Activated naive CD4-positive, alpha-beta T cell (primary cell): Measurements from ENCODE around the gene GABRB3.

Experiments
- DNase-seq, 4 experiments: peaks; one replicate each; lab custom pipeline; 2025; lab: John Stamatoyannopoulos, UW

The GABRB3 gene

GRCh38 chr15:26772154-26773066 lies at the start of gene GABRB3:
Gene GABRB3 (minus strand): TSS chr15:26773066.
- no peak for DNase-seq

- DNase-seq, result no peak
Measured at GRCh38 chr15:26807517-26808427, 34.9 kb upstream of the GABRB3 start.

GRCh38 chr15:26806574-26806973 lies 33.7 kb upstream of the GABRB3 start:
- no peak for DNase-seq

- DNase-seq, result no peak
Measured at GRCh38 chr15:26806151-26806550, 33.3 kb upstream of the GABRB3 start.

GRCh38 chr15:26805470-26805869 lies 32.6 kb upstream of the GABRB3 start:
- DNase-seq, result no peak

DNA sequence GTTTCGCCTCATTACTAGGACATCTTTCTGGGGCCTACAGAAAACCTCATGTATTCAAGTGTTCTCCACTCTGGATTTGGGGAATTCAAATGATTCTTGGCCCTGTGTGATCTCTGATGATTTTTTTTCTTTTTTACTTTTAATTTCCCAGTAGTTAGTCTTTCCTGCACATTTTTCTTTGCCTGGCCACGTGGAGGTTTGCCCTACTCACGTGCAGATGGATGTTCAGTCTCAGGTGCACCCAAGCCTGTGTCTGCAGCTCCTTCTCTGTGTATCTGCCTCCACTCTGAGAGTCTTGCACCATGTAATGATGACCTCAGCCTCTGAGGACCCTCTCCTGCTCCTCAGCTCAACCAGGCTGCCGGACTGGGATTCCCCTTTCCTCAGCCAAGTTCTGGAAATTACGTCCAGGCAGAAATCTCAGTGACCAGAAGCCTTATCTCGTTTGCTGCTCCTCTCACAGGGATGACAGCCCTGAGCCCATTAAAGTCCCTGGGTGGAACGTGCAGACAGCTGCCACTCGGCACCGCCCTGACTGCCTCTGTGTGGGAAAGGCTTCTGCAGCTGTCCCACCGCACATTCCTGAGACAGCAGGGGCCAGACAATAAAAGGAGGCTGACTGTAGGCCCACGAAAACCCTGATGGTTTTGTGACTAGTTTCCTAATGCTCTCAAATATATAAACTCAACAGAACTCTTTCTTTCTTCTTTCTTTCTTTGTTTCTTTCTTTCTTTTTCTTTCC lies 31.4 kb upstream of the GABRB3 start:
- no peak for DNase-seq

- DNase-seq, result no peak
Measured at GRCh38 chr15:26790118-26790517, 17.3 kb upstream of the GABRB3 start.

DNA sequence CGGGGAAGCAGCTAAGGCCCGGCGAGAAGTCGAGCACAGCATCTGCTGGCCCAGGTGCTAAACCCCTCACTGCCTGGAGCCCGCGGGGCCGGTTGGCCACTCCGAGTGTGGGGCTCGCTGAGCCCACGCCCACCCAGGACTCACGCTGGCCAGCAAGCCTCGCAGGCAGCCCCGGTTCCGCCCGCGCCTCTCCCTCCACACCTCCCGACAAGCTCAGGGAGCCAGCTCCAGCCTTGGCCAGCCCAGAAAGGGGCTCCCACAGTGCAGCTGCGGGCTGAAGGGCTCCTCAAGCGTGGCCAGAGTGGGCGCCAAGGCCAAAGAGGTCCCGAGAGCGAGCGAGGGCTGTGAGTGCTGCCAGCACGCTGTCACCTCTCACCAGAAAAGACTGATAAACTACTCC lies 8.9 kb upstream of the GABRB3 start:
- DNase-seq, result no peak

- no peak for DNase-seq
Measured at GRCh38 chr15:26773917-26774316, 1.1 kb upstream of the GABRB3 start.

DNA sequence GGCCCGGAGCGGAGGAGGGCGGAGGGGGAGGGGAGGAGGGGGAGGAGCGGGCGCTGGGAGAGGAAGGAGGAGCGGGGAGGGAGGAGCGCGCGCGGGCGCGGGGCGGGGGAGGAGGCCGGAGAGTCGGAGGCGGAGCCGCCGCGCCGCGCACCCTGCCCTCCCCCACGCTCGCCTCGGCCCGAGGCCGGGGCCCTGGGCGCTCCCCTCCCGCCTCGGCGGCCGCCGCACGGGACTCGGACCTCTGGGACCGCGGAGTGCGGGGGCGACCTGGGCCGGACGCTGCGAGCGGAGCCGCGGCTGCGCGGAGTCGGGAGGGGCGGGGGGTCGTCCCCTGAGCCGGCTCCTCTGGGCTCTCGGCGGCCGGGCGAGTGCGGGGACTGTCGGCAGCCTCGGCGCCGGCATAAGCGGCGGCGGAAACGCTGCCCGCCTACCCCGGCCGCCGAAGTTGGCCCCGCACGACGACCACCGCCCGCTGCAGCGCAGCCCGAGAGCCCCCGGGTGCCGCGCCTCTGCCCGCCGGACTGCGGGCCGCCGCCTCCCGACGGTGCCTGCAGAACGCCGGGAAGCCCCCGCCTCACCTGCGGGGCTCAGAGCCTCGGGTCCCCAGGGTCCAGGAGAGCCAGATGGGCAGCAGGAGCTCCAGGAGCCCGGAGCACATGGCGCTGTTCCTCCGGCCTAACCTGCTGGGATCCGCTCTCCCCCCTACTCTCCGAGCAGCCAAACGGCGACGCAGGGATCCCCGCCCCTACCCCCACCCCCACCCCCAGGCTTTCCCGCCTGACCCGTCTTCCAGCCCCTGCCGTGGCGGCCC lies 406 bp upstream of the GABRB3 start:
- DNase-seq, result no peak

DNA sequence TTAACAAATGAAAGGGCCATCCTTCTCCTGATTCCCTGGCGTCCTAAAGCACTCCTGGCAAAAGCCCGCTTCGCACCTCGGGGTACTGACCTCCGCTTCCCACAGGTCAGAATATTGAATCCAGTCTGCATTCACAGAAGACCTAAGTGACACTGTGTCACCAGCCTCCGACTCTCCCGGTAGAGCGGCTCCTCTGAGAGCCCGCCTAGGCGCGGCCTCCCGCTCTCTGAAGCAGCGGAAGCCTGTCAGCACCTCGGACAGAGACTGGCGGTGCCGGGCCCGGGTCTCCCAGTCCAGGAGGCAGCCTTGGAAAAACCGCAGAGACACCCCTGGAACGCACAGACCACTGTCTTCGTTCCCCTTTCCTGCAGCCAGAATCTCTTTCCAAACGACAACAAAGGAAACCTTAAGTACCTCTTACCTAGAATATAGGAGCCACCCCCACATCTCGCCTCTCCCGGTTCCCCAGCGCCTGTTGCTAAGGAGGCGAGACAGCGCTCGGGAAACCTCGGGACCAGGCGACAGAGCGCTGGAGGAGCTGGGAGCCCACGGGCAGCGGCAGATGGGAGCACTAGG lies 1.2 kb downstream of the GABRB3 start:
- DNase-seq, result no peak

GRCh38 chr15:26771168-26771567 lies 1.7 kb downstream of the GABRB3 start:
- no peak for DNase-seq

- DNase-seq, result no peak
Measured at GRCh38 chr15:26767169-26767670, 5.6 kb downstream of the GABRB3 start.

GRCh38 chr15:26766262-26766661 lies 6.6 kb downstream of the GABRB3 start:
- no peak for DNase-seq

DNA sequence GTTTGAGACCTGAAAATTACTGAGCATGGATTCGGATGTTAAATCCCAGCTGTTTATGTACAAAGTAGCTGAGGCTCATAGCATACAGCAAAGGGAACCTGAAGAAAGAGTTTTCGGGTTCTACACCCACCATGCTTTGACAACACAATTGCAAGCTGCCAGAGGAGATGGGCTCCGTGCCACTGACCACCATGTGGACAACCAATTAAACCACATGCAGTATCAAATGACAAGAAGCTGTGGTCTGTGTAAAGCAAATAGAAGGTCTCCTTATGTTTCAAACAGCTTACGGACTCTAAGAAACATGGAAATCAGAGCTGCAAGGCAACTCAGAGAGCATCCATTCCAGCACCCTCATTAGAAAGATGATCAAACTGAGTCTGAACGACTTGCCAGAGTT lies 12.9 kb downstream of the GABRB3 start:
- no peak for DNase-seq

GRCh38 chr15:26758079-26758478 lies 14.8 kb downstream of the GABRB3 start:
- DNase-seq, result no peak

- no peak for DNase-seq
Measured at GRCh38 chr15:26757141-26757540, 15.7 kb downstream of the GABRB3 start.

DNA sequence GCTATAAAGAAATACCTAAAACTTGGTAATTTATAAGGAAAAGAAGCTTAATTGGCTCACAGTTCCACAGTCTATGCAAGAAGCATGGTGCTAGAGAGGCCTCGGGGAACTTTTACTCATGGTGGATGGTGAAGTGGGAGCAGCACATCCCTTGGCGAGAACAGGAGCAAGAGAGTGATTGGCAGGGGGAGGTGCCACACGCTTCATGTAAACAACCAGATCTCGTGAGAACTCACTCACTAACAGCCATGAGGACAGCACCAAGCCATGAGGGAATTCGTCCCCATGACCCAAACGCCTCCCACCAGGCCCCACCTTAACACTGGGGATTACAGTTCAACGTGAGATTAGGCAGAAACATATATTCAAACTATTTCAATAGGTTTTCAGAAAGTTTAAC lies 28.0 kb downstream of the GABRB3 start:
- no peak for DNase-seq

GRCh38 chr15:26739791-26740190 lies 33.1 kb downstream of the GABRB3 start:
- DNase-seq, result no peak

DNA sequence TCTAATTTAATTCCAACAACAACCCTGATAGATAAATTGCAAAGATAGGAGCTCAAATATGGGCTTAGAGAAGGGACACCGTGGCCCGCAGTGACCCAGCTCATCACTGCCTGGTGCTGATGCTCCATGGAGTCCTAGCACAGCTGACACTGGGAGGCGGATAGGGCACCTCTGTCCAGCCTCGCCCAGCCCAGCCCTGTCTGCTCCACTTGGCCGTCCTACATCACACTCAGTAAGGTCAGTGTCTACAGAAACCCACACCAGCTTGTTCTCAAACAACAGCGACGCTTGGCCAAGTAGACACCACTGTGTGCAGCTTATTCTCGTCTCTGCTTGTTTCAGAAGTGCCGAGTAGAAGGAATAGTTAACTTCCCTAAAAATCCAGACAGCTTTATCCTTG lies 33.9 kb downstream of the GABRB3 start:
- no peak for DNase-seq
